HEK293 (cell line): Measurements from ENCODE around the gene NAT8L.
"Not testable (repeated sequence)": the region's sequence is repeated elsewhere in the genome, so short reads cannot be mapped to it uniquely, and the experiment has no call there.

Experiments used
- CTCF ChIA-PET: fragments of 350-600 bp; formaldehyde crosslinking; extraction: SDS; loops from one replicate; lab custom pipeline; 2021; ENCODE audit warnings: antibody characterized with exemption; lab: Yijun Ruan, JAX
- POLR2A ChIA-PET: fragments of 300-600 bp; formaldehyde crosslinking; extraction: SDS; loops from one replicate; lab custom pipeline; 2020; ENCODE audit warnings: antibody characterized with exemption, inconsistent platforms; lab: Yijun Ruan, JAX
- H3K27ac ChIP-seq: fragments of 200-500 bp; sonication (Bioruptor generic); 2 replicates; pipeline ENCODE4 v1.5.1; 2014; ENCODE audit warnings: low read depth, low read length, control low read depth, inconsistent platforms; ENCODE audit errors: extremely low read depth
- H3K36me3 ChIP-seq, 2 experiments: fragments of 200-500 bp in 1 of 2; sonication (Bioruptor generic) in 1 of 2; 1 replicate in 1 of 2; 2 replicates in 1 of 2; pipeline ENCODE4 v1.5.1; 2014 to 2017; ENCODE audit warnings: inconsistent platforms in 2 of 2, low read length in 2 of 2; ENCODE audit not compliant: control insufficient read depth in 2 of 2, insufficient read depth in 1 of 2
- H3K4me1 ChIP-seq: fragments of 200-500 bp; sonication (Bioruptor generic); 2 replicates; pipeline ENCODE4 v1.5.1; 2014; ENCODE audit warnings: mild to moderate bottlenecking, low read length, inconsistent platforms; ENCODE audit not compliant: control insufficient read depth, insufficient read depth
- H3K4me3 ChIP-seq: 2 replicates; pipeline ENCODE4 v1.5.1; 2011; ENCODE audit warnings: low read depth, mild to moderate bottlenecking, control low read depth, low read length, moderate library complexity
- H3K9me3 ChIP-seq: fragments of 200-500 bp; sonication (Bioruptor generic); 2 replicates; pipeline ENCODE4 v1.5.1; 2014; ENCODE audit warnings: low read depth, low read length, inconsistent platforms; ENCODE audit not compliant: control insufficient read depth, insufficient read depth
- HOXC10 ChIP-seq: sonication (generic); formaldehyde crosslinking; IDR thresholded peaks from 2 replicates; pipeline ENCODE4 v1.8.1; 2023; ENCODE audit warnings: mild to moderate bottlenecking, missing genetic modification reagents
- KLF9 ChIP-seq: fragments of 450-650 bp; formaldehyde crosslinking; IDR thresholded peaks from 2 replicates; pipeline ENCODE4 v1.5.1; 2016; ENCODE audit warnings: missing biosample characterization, missing genetic modification characterization, low read depth
- SETDB1 ChIP-seq: IDR thresholded peaks from one replicate; pipeline ENCODE4 v1.6.1; 2017; ENCODE audit warnings: mild to moderate bottlenecking, low read length, moderate library complexity, mixed read lengths; ENCODE audit not compliant: insufficient read length
- SP2 ChIP-seq: fragments of 450-650 bp; formaldehyde crosslinking; IDR thresholded peaks from 2 replicates; pipeline ENCODE4 v1.5.1; 2016; ENCODE audit warnings: missing biosample characterization, missing genetic modification characterization
- TRIM28 ChIP-seq: IDR thresholded peaks from 2 replicates; pipeline ENCODE4 v1.6.1; 2011; ENCODE audit warnings: low read length, control low read depth, borderline replicate concordance
- ZBTB6 ChIP-seq: fragments of 450-650 bp; formaldehyde crosslinking; IDR thresholded peaks from 2 replicates; pipeline ENCODE4 v1.5.1; 2017; ENCODE audit warnings: missing biosample characterization, missing genetic modification characterization
- ZIC2 ChIP-seq: fragments of 450-650 bp; formaldehyde crosslinking; IDR thresholded peaks from 2 replicates; pipeline ENCODE4 v1.5.1; 2016; ENCODE audit warnings: missing biosample characterization, missing genetic modification characterization
- ZNF175 ChIP-seq: fragments of 450-650 bp; formaldehyde crosslinking; IDR thresholded peaks from 2 replicates; pipeline ENCODE4 v1.5.1; 2016; ENCODE audit warnings: missing biosample characterization, missing genetic modification characterization
- ZNF354C ChIP-seq: fragments of 450-650 bp; formaldehyde crosslinking; IDR thresholded peaks from 2 replicates; pipeline ENCODE4 v1.5.1; 2016; ENCODE audit warnings: missing biosample characterization, missing genetic modification characterization, low read depth, borderline replicate concordance
- ZNF362 ChIP-seq: fragments of 450-650 bp; formaldehyde crosslinking; IDR thresholded peaks from 2 replicates; pipeline ENCODE4 v1.5.1; 2016; ENCODE audit warnings: missing biosample characterization, missing genetic modification characterization
- ZNF391 ChIP-seq: fragments of 450-650 bp; formaldehyde crosslinking; IDR thresholded peaks from 2 replicates; pipeline ENCODE4 v1.5.1; 2016; ENCODE audit warnings: low read depth, missing biosample characterization, missing genetic modification characterization, borderline replicate concordance
- ZNF423 ChIP-seq: fragments of 450-650 bp; formaldehyde crosslinking; IDR thresholded peaks from 2 replicates; pipeline ENCODE4 v1.5.1; 2016; ENCODE audit warnings: missing biosample characterization, missing genetic modification characterization
- ZNF558 ChIP-seq: fragments of 450-650 bp; formaldehyde crosslinking; IDR thresholded peaks from 2 replicates; pipeline ENCODE4 v1.5.1; 2016; ENCODE audit warnings: missing biosample characterization, missing genetic modification characterization
- ZNF626 ChIP-seq: fragments of 450-650 bp; sonication (Bioruptor Pico); formaldehyde crosslinking; IDR thresholded peaks from 2 replicates; pipeline ENCODE4 v1.5.1; 2018; ENCODE audit warnings: missing biosample characterization, missing genetic modification characterization, inconsistent platforms
- ZNF76 ChIP-seq: fragments of 450-650 bp; formaldehyde crosslinking; IDR thresholded peaks from 2 replicates; pipeline ENCODE4; 2016; ENCODE audit warnings: low read depth, missing biosample characterization, missing genetic modification characterization, borderline replicate concordance
- ZNF768 ChIP-seq: fragments of 450-650 bp; formaldehyde crosslinking; IDR thresholded peaks from 2 replicates; pipeline ENCODE4 v1.5.1; 2018; ENCODE audit warnings: missing biosample characterization, mild to moderate bottlenecking, missing genetic modification characterization
- ZNF785 ChIP-seq: fragments of 450-650 bp; formaldehyde crosslinking; IDR thresholded peaks from 2 replicates; pipeline ENCODE4 v1.5.1; 2016; ENCODE audit warnings: missing biosample characterization, missing genetic modification characterization
- ZNF830 ChIP-seq: fragments of 450-650 bp; IDR thresholded peaks from 2 replicates; pipeline ENCODE4 v1.5.0; 2018; ENCODE audit warnings: missing biosample characterization, missing genetic modification characterization, low read depth, mild to moderate bottlenecking, moderate library complexity

NAT8L gene

GRCh38 chr4:2024683-2025082, 34.4 kb upstream of the NAT8L start:
- Histone ChIP-seq H3K4me1 (no peaks in the 10 kb centered on the region), H3K27ac (no peak overlapping the region), H3K9me3 (no peaks in the 10 kb centered on the region), H3K36me3 (no peaks in the 10 kb centered on the region), H3K4me3 (no peak overlapping the region)
- TF ChIP-seq ZNF830 (tag by site-specific recombination) (no peak), ZNF785 (no peak), HOXC10 (CRISPR knock-in tag) (no peak), ZNF391 (tag by site-specific recombination) (no peak), ZIC2 (no peak), ZNF768 (tag by site-specific recombination) (no peak), KLF9 (tag by site-specific recombination) (no peak), ZNF626 (tag by site-specific recombination) (no peak), SP2 (tag by site-specific recombination) (no peak), ZBTB6 (tag by site-specific recombination) (no peak), ZNF76 (no peak), ZNF423 (tag by site-specific recombination) (no peak), ZNF362 (tag by site-specific recombination) (no peak), ZNF354C (tag by site-specific recombination) (no peak), SETDB1 (no peak)
- ChIA-PET POLR2A (no interaction called here), CTCF (interaction anchor here (0.7 kb wide), 1 partner anchor 162 kb away, joined by 3 read pairs; no protein-coding TSS in a partner anchor)

GRCh38 chr4:2025817-2026216, 33.3 kb upstream of the NAT8L start:
- no peak overlapping the region for H3K4me3 ChIP-seq
- ChIA-PET POLR2A (no interaction called here), CTCF (no interaction called here)
- no peaks in the 10 kb centered on the region for H3K9me3 ChIP-seq
- no peaks in the 10 kb centered on the region for H3K36me3 ChIP-seq
- H3K27ac ChIP-seq, result no peak overlapping the region
- no peaks in the 10 kb centered on the region for H3K4me1 ChIP-seq
- TF ChIP-seq TRIM28, result no peak
- TF ChIP-seq SETDB1, result peak; percentile 53
- TF ChIP-seq ZNF175, result no peak

GRCh38 chr4:2027120-2027519, 32.0 kb upstream of the NAT8L start:
- H3K36me3 ChIP-seq, POLR2A ChIA-PET, H3K4me3 ChIP-seq, H3K4me1 ChIP-seq, CTCF ChIA-PET, H3K9me3 ChIP-seq, H3K27ac ChIP-seq: not testable (repeated sequence)

GRCh38 chr4:2031161-2031560, 28.0 kb upstream of the NAT8L start:
- H3K36me3 ChIP-seq, H3K27ac ChIP-seq, H3K9me3 ChIP-seq, CTCF ChIA-PET, H3K4me1 ChIP-seq, H3K4me3 ChIP-seq, POLR2A ChIA-PET: not testable (repeated sequence)
- TF ChIP-seq ZNF558 (tag by site-specific recombination), result peak; percentile 93
